ENCODE results near the gene DCDC1.

- TF ChIP-seq POLR2AphosphoS5 (IDR thresholded peaks at IDR 0.05) (no peak), CTCF (IDR thresholded peaks at IDR 0.05) (no peak)
Measured at GRCh38 chr11:30818721-30819120, 550.8 kb downstream of the DCDC1 start.

All from suprapubic skin (tissue), 3 donors.